Vagina (tissue), 2 donors: Measurements from ENCODE around the gene CRP.

Source experiments
- CTCF ChIP-seq, 3 experiments: fragments of 450-650 bp in 2 of 3; fragments of 200-600 bp in 1 of 3; sonication (generic) in 1 of 3; IDR thresholded peaks; one replicate each; pipeline ENCODE4 v1.5.1; 2017 to 2019; ENCODE audit warnings: antibody characterized with exemption in 3 of 3, mild to moderate bottlenecking in 2 of 3, moderate library complexity in 2 of 3
- POLR2A ChIP-seq, 2 donors: fragments of 450-650 bp; IDR thresholded peaks; one replicate each; pipeline ENCODE4 v1.6.1; 2017; ENCODE audit warnings: antibody characterized with exemption in 2 of 2, mild to moderate bottlenecking in 2 of 2, moderate library complexity in 2 of 2
- POLR2AphosphoS5 ChIP-seq, 2 donors: sonication (generic); formaldehyde crosslinking; IDR thresholded peaks; one replicate each; pipeline ENCODE4 v1.9.0; 2017; ENCODE audit warnings: antibody characterized with exemption in 2 of 2, mild to moderate bottlenecking in 2 of 2, low read depth in 1 of 2; ENCODE audit not compliant: insufficient read depth in 1 of 2

DNA sequence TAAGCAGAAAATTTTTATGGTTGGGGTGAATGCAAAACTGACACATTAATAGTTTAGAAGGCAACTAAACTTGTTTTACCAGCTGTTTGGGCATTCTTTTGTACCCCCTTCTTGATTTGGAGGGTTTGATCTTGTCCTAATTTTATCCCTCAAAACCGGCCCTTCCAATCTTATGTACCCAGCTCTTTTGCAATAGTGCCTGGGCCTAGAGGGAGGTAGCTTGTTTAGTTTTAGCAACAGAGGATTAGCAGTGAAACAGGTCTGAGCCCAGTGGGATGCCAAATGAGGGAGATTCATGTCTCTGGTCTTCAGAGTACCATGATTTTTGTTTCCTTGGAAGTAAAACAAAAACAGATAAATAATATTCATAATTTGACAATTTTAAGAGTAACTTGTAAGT is 45.1 kb downstream of the CRP start:
- TF ChIP-seq CTCF (IDR thresholded peaks at IDR 0.05) (no peak), POLR2A (IDR thresholded peaks at IDR 0.05) (no peak), POLR2AphosphoS5 (IDR thresholded peaks at IDR 0.05; ENCODE audit: insufficient read depth in 1 of 2, low read depth in 1 of 2) (no peak)
